Measurements from ENCODE around the gene PRMT1. TPM values are rescaled to one million over a fixed set of nuclear protein-coding genes. Genes with fewer than 3 reads are reported as not detected.
A peak's percentile ranks its signal among the peaks of the same experiment; 100 is the strongest.

Gene PRMT1
- total and polyA plus RNA-seq, 9 of the 15 experiments (the other 6 are each of a cell fraction or from before 2014, with no cell fraction given), result 13.3 to 464 (median 326) TPM

- no peak for TF ChIP-seq CHD7 (IDR thresholded peaks at IDR 0.05; ENCODE audit: low read depth, low read length)
- TF ChIP-seq ZNF79 (CRISPR knock-in tag; IDR thresholded peaks at IDR 0.05; ENCODE audit: low read depth), result no peak
- peak; percentile 68; the same call in 1 of the 2 replicates for TF ChIP-seq NFRKB (IDR thresholded peaks at IDR 0.05; ENCODE audit: low read depth)
- TF ChIP-seq ZBTB7A (IDR thresholded peaks at IDR 0.05; ENCODE audit: borderline replicate concordance, control insufficient read depth, low read depth, low read length), result no peak
- no peak for TF ChIP-seq FOXO4 (CRISPR knock-in tag; IDR thresholded peaks at IDR 0.05)
- TF ChIP-seq ZC3H11A (IDR thresholded peaks at IDR 0.05; ENCODE audit: low read depth, low read length), result no peak
- no peak; the same call in 1 of the 2 replicates for TF ChIP-seq LEF1 (IDR thresholded peaks at IDR 0.05)
- TF ChIP-seq DIDO1 (tag; IDR thresholded peaks at IDR 0.05; ENCODE audit: low read depth), result 0 out of 2 replicates have a peak, but pooled peaks have one; percentile 18
- no peak for TF ChIP-seq ZFP30 (CRISPR knock-in tag; IDR thresholded peaks at IDR 0.05; ENCODE audit: borderline replicate concordance)
- peak; percentile 85; the same call in 1 of the 2 replicates for TF ChIP-seq AFF4 (CRISPR knock-in tag; IDR thresholded peaks at IDR 0.05)
- no peak for TF ChIP-seq ZNF41 (CRISPR knock-in tag; conservative IDR thresholded peaks at IDR 0.05)
Observed at GRCh38 chr19:49676136-49676783, 811 bp upstream of the PRMT1 start (continued).
